HG02852 (cell line): Measurements from ENCODE around the gene PRR3.

Experiments used
- ATAC-seq: cut with Tn5 transposase; IDR thresholded peaks from one replicate; pipeline ENCODE4 v1.9.1; 2021; ENCODE audit warnings: mild to moderate bottlenecking, moderate library complexity; ENCODE audit not compliant: unreplicated experiment

PRR3 gene

GRCh38 chr6:30570263-30570662 is 13.2 kb downstream of the PRR3 start:
- no peak for ATAC-seq

GRCh38 chr6:30570740-30571074 is 13.6 kb downstream of the PRR3 start:
- ATAC-seq, result peak; percentile 32

- peak; percentile 90 for ATAC-seq
Measured at GRCh38 chr6:30571075-30571761, 14.1 kb downstream of the PRR3 start, which contains the start of gene ABCF1. Gene ABCF1, plus strand, starts transcription at chr6:30571442. Its CDS starts 46 bp downstream, at chr6:30571488.

- ATAC-seq, result peak; percentile 3
Measured at GRCh38 chr6:30571762-30572082, 14.6 kb downstream of the PRR3 start.

- ATAC-seq, result no peak
Measured at GRCh38 chr6:30572148-30572547, 15.1 kb downstream of the PRR3 start.

- no peak for ATAC-seq
Measured at GRCh38 chr6:30573113-30573512, 16.0 kb downstream of the PRR3 start.

GRCh38 chr6:30578051-30578450 is 21.0 kb downstream of the PRR3 start:
- ATAC-seq, result no peak

GRCh38 chr6:30583921-30584320 is 26.8 kb downstream of the PRR3 start:
- no peak for ATAC-seq

GRCh38 chr6:30589754-30590358 is 32.8 kb downstream of the PRR3 start:
- ATAC-seq, result no peak

- ATAC-seq, result no peak
Measured at GRCh38 chr6:30590509-30590908, 33.4 kb downstream of the PRR3 start.

- no peak for ATAC-seq
Measured at GRCh38 chr6:30591008-30591407, 33.9 kb downstream of the PRR3 start.

GRCh38 chr6:30592287-30592686 is 35.2 kb downstream of the PRR3 start:
- ATAC-seq, result no peak

- ATAC-seq, result peak; percentile 57
Measured at GRCh38 chr6:30597315-30598144, 40.4 kb downstream of the PRR3 start.

GRCh38 chr6:30598912-30599624 is 42.0 kb downstream of the PRR3 start:
- ATAC-seq, result no peak

- ATAC-seq, result no peak
Measured at GRCh38 chr6:30599625-30600324, 42.7 kb downstream of the PRR3 start.

- ATAC-seq, result no peak
Measured at GRCh38 chr6:30600451-30600961, 43.4 kb downstream of the PRR3 start.

GRCh38 chr6:30601436-30601814 is 44.3 kb downstream of the PRR3 start:
- no peak for ATAC-seq

GRCh38 chr6:30601815-30602641 is 44.9 kb downstream of the PRR3 start:
- no peak for ATAC-seq

- no peak for ATAC-seq
Measured at GRCh38 chr6:30603961-30604360, 46.9 kb downstream of the PRR3 start.

- no peak for ATAC-seq
Measured at GRCh38 chr6:30610065-30610464, 53.0 kb downstream of the PRR3 start.
